DMS53 (cell line): ENCODE results near the gene MUC22.

Experiments used
- DNase-seq: peaks from one replicate; lab custom pipeline; 2025; lab: John Stamatoyannopoulos, UW

Gene MUC22

GRCh38 chr6:31079656-31080261 is 69.5 kb downstream of the MUC22 start:
- peak; percentile 85 for DNase-seq

GRCh38 chr6:31081872-31082271 is 71.6 kb downstream of the MUC22 start:
- DNase-seq, result no peak

GRCh38 chr6:31083742-31084354 is 73.6 kb downstream of the MUC22 start:
- peak; percentile 51 for DNase-seq
